B cell (primary cell): ENCODE measurements around the gene SNCB. TPM values are rescaled to one million over a fixed set of nuclear protein-coding genes. Genes with fewer than 3 reads are reported as not detected.

Experiments
- ATAC-seq: fragments of 200-7000 bp; cut with Tn5 transposase; one replicate; pipeline ENCODE4 v1.10.0; 2021; ENCODE audit warnings: low read depth, mild to moderate bottlenecking, moderate number of reproducible peaks, moderate library complexity
- CTCF ChIA-PET: fragments of 350-600 bp; sonication (Branson Sonifier 250); formaldehyde crosslinking; loops from one replicate; lab custom pipeline; 2021; ENCODE audit warnings: antibody characterized with exemption, inconsistent platforms; lab: Charles Lee
- POLR2A ChIA-PET: fragments of 350-600 bp; sonication (Branson Sonifier 250); formaldehyde crosslinking; loops from one replicate; lab custom pipeline; 2021; ENCODE audit warnings: antibody characterized with exemption; lab: Charles Lee
- DNase-seq: peaks from one replicate; pipeline ENCODE4 v3.0.0; 2013
- H2AFZ ChIP-seq: 2 replicates; pipeline ENCODE4 v1.6.1; 2012; ENCODE audit warnings: mild to moderate bottlenecking, low read depth, low read length; ENCODE audit not compliant: insufficient read depth, poor library complexity, severe bottlenecking
- H3K27ac ChIP-seq, 2 donors: 1 replicate in 1 of 2; 2 replicates in 1 of 2; pipeline ENCODE4 v1.5.1; 2012 to 2013; ENCODE audit warnings: low read length in 2 of 2, mild to moderate bottlenecking in 2 of 2, moderate library complexity in 1 of 2
- H3K27me3 ChIP-seq, 4 experiments: fragments of 200-600 bp in 1 of 4; sonication (generic) in 1 of 4; replicated peaks in 1 of 4; 1 replicate in 2 of 4; 2 replicates in 2 of 4; pipeline versions ENCODE4 v1.6.1 to v1.7.0; 2013 to 2016; ENCODE audit warnings: low read length in 3 of 4, mild to moderate bottlenecking in 2 of 4, mixed read lengths in 1 of 4, moderate library complexity in 1 of 4; ENCODE audit not compliant: insufficient read depth in 4 of 4, control insufficient read depth in 3 of 4; ENCODE audit errors: control extremely low read depth in 1 of 4
- H3K36me3 ChIP-seq, 2 experiments: replicated peaks in 1 of 2; 1 replicate in 1 of 2; 2 replicates in 1 of 2; pipeline versions ENCODE4 v1.6.1 to v1.7.1; 2013; ENCODE audit warnings: low read length in 1 of 2; ENCODE audit not compliant: insufficient read depth in 2 of 2, control insufficient read depth in 1 of 2; ENCODE audit errors: control extremely low read depth in 1 of 2, extremely low read depth in 1 of 2
- H3K4me1 ChIP-seq, 2 donors: fragments of 200-600 bp in 1 of 2; sonication (generic) in 1 of 2; 1 replicate in 1 of 2; 2 replicates in 1 of 2; pipeline versions ENCODE4 v1.5.1 to v1.6.1; 2013 to 2017; ENCODE audit warnings: low read length in 2 of 2; ENCODE audit not compliant: control insufficient read depth in 2 of 2, insufficient read depth in 2 of 2
- H3K4me2 ChIP-seq: replicated peaks from 2 replicates; pipeline ENCODE3; 2012; ENCODE audit warnings: mild to moderate bottlenecking, low read depth, low read length; ENCODE audit not compliant: poor library complexity, severe bottlenecking
- H3K4me3 ChIP-seq, 5 experiments: fragments of 200-600 bp in 1 of 5; sonication (generic) in 1 of 5; 1 replicate in 3 of 5; 2 replicates in 2 of 5; pipeline versions ENCODE4 v1.5.1 to v1.7.0; 2011 to 2016; ENCODE audit warnings: low read length in 4 of 5, mild to moderate bottlenecking in 4 of 5, low read depth in 2 of 5, control low read depth in 1 of 5, moderate library complexity in 1 of 5; ENCODE audit not compliant: insufficient read depth in 1 of 5; ENCODE audit errors: control extremely low read depth in 1 of 5, extremely low read depth in 1 of 5
- H3K79me2 ChIP-seq: fragments of 200-600 bp; sonication (generic); one replicate; pipeline ENCODE4 v1.6.0; 2016; ENCODE audit warnings: low read length; ENCODE audit not compliant: control insufficient read depth, insufficient read depth
- H3K9ac ChIP-seq: fragments of 200-600 bp; sonication (generic); 2 replicates; pipeline ENCODE4 v1.6.1; 2017; ENCODE audit warnings: mild to moderate bottlenecking, low read length, moderate library complexity
- H3K9me3 ChIP-seq, 3 donors: one replicate each; pipeline versions ENCODE4 v1.6.1 to v1.7.1; 2013; ENCODE audit warnings: low read length in 2 of 3; ENCODE audit not compliant: control insufficient read depth in 2 of 3, insufficient read depth in 1 of 3; ENCODE audit errors: control extremely low read depth in 1 of 3
- H4K20me1 ChIP-seq: 2 replicates; pipeline ENCODE4 v1.6.0; 2012; ENCODE audit warnings: mild to moderate bottlenecking, low read length; ENCODE audit not compliant: insufficient read depth, control insufficient read depth, poor library complexity, severe bottlenecking
- H3K27ac Mint-ChIP-seq: one replicate; pipeline ENCODE4 v1.8.0; 2021; ENCODE audit warnings: mixed read lengths
- H3K27me3 Mint-ChIP-seq: one replicate; pipeline ENCODE4 v1.8.0; 2021; ENCODE audit warnings: mixed read lengths
- H3K4me1 Mint-ChIP-seq: one replicate; pipeline ENCODE4 v1.8.0; 2021; ENCODE audit warnings: mixed read lengths
- H3K4me3 Mint-ChIP-seq: one replicate; pipeline ENCODE4 v1.8.0; 2021; ENCODE audit warnings: mixed read lengths
- H3K9me3 Mint-ChIP-seq: one replicate; pipeline ENCODE4 v1.8.0; 2022; ENCODE audit warnings: mixed read lengths; ENCODE audit not compliant: insufficient read depth
- CTCF ChIP-seq: fragments of 200-600 bp; IDR thresholded peaks from one replicate; pipeline ENCODE4 v1.8.0; 2022; ENCODE audit warnings: antibody characterized with exemption, mild to moderate bottlenecking
- EZH2 ChIP-seq: IDR thresholded peaks from 2 replicates; pipeline ENCODE4 v1.6.1; 2012; ENCODE audit warnings: borderline replicate concordance, low read depth, mild to moderate bottlenecking, moderate library complexity, low read length; ENCODE audit not compliant: insufficient read depth, poor library complexity, severe bottlenecking
- WGBS: methylation state at CpG from one replicate; pipeline ENCODE4 v1.1.5; 2013; ENCODE audit warnings: missing lambda C conversion rate; ENCODE audit not compliant: insufficient coverage; 5-methylcytosine and 5-hydroxymethylcytosine counted together
- intact Hi-C: fragments of 100-400 bp; cut with micrococcal nuclease; formaldehyde crosslinking; loops from one replicate; pipeline ENCODE4 v1.10.0; 2022
- polyA plus RNA-seq: library from polyadenylated mRNA; depleted of rRNA; stranded (reverse); fragments of >200 nt; gene quantifications from 2 replicates; pipeline ENCODE4 v1.2.3, GENCODE V29; 2012
- total RNA-seq, 2 donors: library from RNA; stranded (reverse); fragments of 120-200 nt in 1 of 2; gene quantifications; 1 replicate in 1 of 2; 2 replicates in 1 of 2; pipeline versions ENCODE4 v1.2.3 to v1.2.4, GENCODE V29; 2013 to 2022

Gene SNCB
- total and polyA plus RNA-seq, 2 donors (not counting 1 experiment from before 2014, with no cell fraction given): 0.09 TPM; not detected in 1

GRCh38 chr5:176590035-176590717 lies 40.2 kb downstream of the SNCB start:
- intact Hi-C loops: no loop called here
- ChIA-PET POLR2A (no interaction called here), CTCF (interaction anchor here (1.1 to 2.0 kb wide), 2 partner anchors 16 to 27 kb away, joined by 3 to 4 read pairs; no protein-coding TSS in a partner anchor)

More at GRCh38 chr5:176590035-176590717, 40.2 kb downstream of the SNCB start:
- Histone ChIP-seq H4K20me1 (no peaks in the 10 kb centered on the region), H3K4me3 (no peak overlapping the region), H3K36me3 (no peaks in the 10 kb centered on the region), H2AFZ (no peak overlapping the region), H3K27me3 (no peaks in the 10 kb centered on the region), H3K27ac (no peak overlapping the region), H3K4me1 (no peaks in the 10 kb centered on the region), H3K9me3 (peaks cover 0 to 27% (median 8%) of the 10 kb centered on the region in 3 donors), H3K79me2 (no peaks in the 10 kb centered on the region), H3K9ac (no peak overlapping the region), H3K4me2 (no peak overlapping the region)
- no peak for TF ChIP-seq CTCF
- TF ChIP-seq EZH2: no peak
- Mint-ChIP-seq H3K4me1 (no peaks in the 10 kb centered on the region), H3K9me3 (peaks cover 4% of the 10 kb centered on the region), H3K27me3 (no peaks in the 10 kb centered on the region), H3K4me3 (no peak overlapping the region), H3K27ac (no peak overlapping the region)
- no peak for DNase-seq
- no peak for ATAC-seq
- 91% methylated on average over 7 of the region's 17 CpGs for WGBS
